ENCODE measurements around the gene DLG5. TPM values are rescaled to one million over a fixed set of nuclear protein-coding genes. Genes with fewer than 3 reads are reported as not detected.

Gene DLG5
- total RNA-seq (10 to 100 TPM; 10.9 to 14.3 (median 12.6) TPM), polyA plus RNA-seq (6.6 TPM)
- long read RNA-seq, donor 1, partial matches to known transcripts: 15 of 19 reads
- long read RNA-seq, donor 1, other reads (novel, unspliced or antisense): 2 of 19 reads
- long read RNA-seq, donor 2, partial matches to known transcripts: 5 of 7 reads
- long read RNA-seq, donor 2, other reads (novel, unspliced or antisense): 2 of 7 reads
- long read RNA-seq, donor 3, partial matches to known transcripts: 15 of 22 reads
- long read RNA-seq, donor 3, other reads (novel, unspliced or antisense): 4 of 22 reads
- long read RNA-seq, donor 4, full-length matches to known transcripts: 1 of 9 reads
- long read RNA-seq, donor 4, partial matches to known transcripts: 4 of 9 reads
- long read RNA-seq, donor 4, other reads (novel, unspliced or antisense): 4 of 9 reads

GRCh38 chr10:77926566-77927401 lies at the start of gene DLG5:
Gene DLG5 (minus strand): TSS chr10:77926755. CDS start chr10:77926520, 235 bp downstream.
- Histone ChIP-seq H3K9me3 (ENCODE audit: control insufficient read depth, low read length) (no peaks in the 10 kb centered on the region), H3K4me1 (ENCODE audit: control insufficient read depth, insufficient read depth, low read length) (peaks cover 4% of the 10 kb centered on the region), H3K27ac (ENCODE audit: low read length) (peak within 1 kb of the TSS; percentile 36), H3K4me3 (ENCODE audit: low read length) (peak within 1 kb of the TSS; percentile 92), H3K27me3 (ENCODE audit: control insufficient read depth, insufficient read depth) (no peaks in the 10 kb centered on the region)
- intact Hi-C loops (cut with DNase I): loop anchor here in 1 of 4 donors (5.0 kb wide), 1 partner anchor 74 kb away; no protein-coding TSS in a partner anchor
- DNase-seq (peak; percentile 73 to 91 (median 91)), ATAC-seq (peak; percentile 84 to 90)
- under 1% methylated on average over 92 of the region's 95 CpGs for whole genome bisulfite sequencing

- DNase-seq: no peak
These were observed 48.6 kb upstream of the DLG5 start for GRCh38 chr10:77975086-77975666.

GRCh38 chr10:77974396-77975074 lies 48.0 kb upstream of the DLG5 start:
- H3K9me3 ChIP-seq (ENCODE audit: control insufficient read depth, low read length): no peaks in the 10 kb centered on the region
- H3K27ac ChIP-seq (ENCODE audit: low read length): no peak overlapping the region
- ATAC-seq (no peak), DNase-seq (no peak)
- no peak overlapping the region for H3K4me3 ChIP-seq (ENCODE audit: low read length)
- intact Hi-C loops (cut with DNase I): loop anchor here in 3 of 4 donors (10.0 kb wide), 1 partner anchor 130 kb away; no protein-coding TSS in a partner anchor
- WGBS: 80% methylated on average over 8 of the region's 8 CpGs
- H3K4me1 ChIP-seq (ENCODE audit: control insufficient read depth, insufficient read depth, low read length): peaks cover 6% of the 10 kb centered on the region
- H3K27me3 ChIP-seq (ENCODE audit: control insufficient read depth, insufficient read depth): no peaks in the 10 kb centered on the region

More at GRCh38 chr10:77975086-77975666, 48.6 kb upstream of the DLG5 start:
- peaks cover 6% of the 10 kb centered on the region for H3K4me1 ChIP-seq (ENCODE audit: control insufficient read depth, insufficient read depth, low read length)
- no peaks in the 10 kb centered on the region for H3K9me3 ChIP-seq (ENCODE audit: control insufficient read depth, low read length)
- no peak overlapping the region for H3K27ac ChIP-seq (ENCODE audit: low read length)
- intact Hi-C loops (cut with DNase I): loop anchor here in 3 of 4 donors (10.0 kb wide), 1 partner anchor 130 kb away; no protein-coding TSS in a partner anchor
- no peaks in the 10 kb centered on the region for H3K27me3 ChIP-seq (ENCODE audit: control insufficient read depth, insufficient read depth)
- WGBS: 84% methylated on average over 9 of the region's 9 CpGs
- ATAC-seq: no peak
- no peak overlapping the region for H3K4me3 ChIP-seq (ENCODE audit: low read length)

GRCh38 chr10:77973276-77973675 lies 46.7 kb upstream of the DLG5 start:
- H3K4me3 ChIP-seq (ENCODE audit: low read length): no peak overlapping the region
- ATAC-seq (no peak), DNase-seq (no peak)
- peaks cover 6% of the 10 kb centered on the region for H3K4me1 ChIP-seq (ENCODE audit: control insufficient read depth, insufficient read depth, low read length)
- intact Hi-C loops (cut with DNase I): loop anchor here in 3 of 4 donors (10.0 kb wide), 1 partner anchor 128 kb away; no protein-coding TSS in a partner anchor
- H3K27ac ChIP-seq (ENCODE audit: low read length): no peak overlapping the region
- no peaks in the 10 kb centered on the region for H3K9me3 ChIP-seq (ENCODE audit: control insufficient read depth, low read length)
- WGBS: 93% methylated on average over 5 of the region's 5 CpGs
- no peaks in the 10 kb centered on the region for H3K27me3 ChIP-seq (ENCODE audit: control insufficient read depth, insufficient read depth)

- peaks cover 6% of the 10 kb centered on the region for H3K4me1 ChIP-seq (ENCODE audit: control insufficient read depth, insufficient read depth, low read length)
- intact Hi-C loops (cut with DNase I): loop anchor here in 3 of 4 donors (10.0 kb wide), 1 partner anchor 127 kb away; no protein-coding TSS in a partner anchor
These were observed 45.6 kb upstream of the DLG5 start for GRCh38 chr10:77972148-77972547.

GRCh38 chr10:77971804-77972144 lies 45.2 kb upstream of the DLG5 start:
- peak overlapping the region; percentile 70 for H3K27ac ChIP-seq (ENCODE audit: low read length)
- intact Hi-C loops (cut with DNase I): loop anchor here in 3 of 4 donors (10.0 kb wide), 1 partner anchor 127 kb away; no protein-coding TSS in a partner anchor
- no peaks in the 10 kb centered on the region for H3K9me3 ChIP-seq (ENCODE audit: control insufficient read depth, low read length)
- ATAC-seq (no peak), DNase-seq (no peak)
- peaks cover 6% of the 10 kb centered on the region for H3K4me1 ChIP-seq (ENCODE audit: control insufficient read depth, insufficient read depth, low read length)
- 94% methylated on average over 3 of the region's 3 CpGs for WGBS
- no peaks in the 10 kb centered on the region for H3K27me3 ChIP-seq (ENCODE audit: control insufficient read depth, insufficient read depth)
- H3K4me3 ChIP-seq (ENCODE audit: low read length): no peak overlapping the region

More at GRCh38 chr10:77972148-77972547, 45.6 kb upstream of the DLG5 start:
- Histone ChIP-seq H3K27ac (ENCODE audit: low read length) (no peak overlapping the region), H3K9me3 (ENCODE audit: control insufficient read depth, low read length) (no peaks in the 10 kb centered on the region), H3K4me3 (ENCODE audit: low read length) (no peak overlapping the region), H3K27me3 (ENCODE audit: control insufficient read depth, insufficient read depth) (no peaks in the 10 kb centered on the region)
- DNase-seq (no peak), ATAC-seq (no peak)
- 83% methylated on average over 5 of the region's 5 CpGs for WGBS

- peak; percentile 64 to 77 (median 74) for DNase-seq
- Histone ChIP-seq H3K27ac (ENCODE audit: low read length) (peak overlapping the region; percentile 70), H3K9me3 (ENCODE audit: control insufficient read depth, low read length) (no peaks in the 10 kb centered on the region), H3K4me3 (ENCODE audit: low read length) (peak overlapping the region; percentile 19), H3K27me3 (ENCODE audit: control insufficient read depth, insufficient read depth) (no peaks in the 10 kb centered on the region), H3K4me1 (ENCODE audit: control insufficient read depth, insufficient read depth, low read length) (peaks cover 6% of the 10 kb centered on the region)
- 31% methylated on average over 7 of the region's 7 CpGs for WGBS
- intact Hi-C loops (cut with DNase I): loop anchor here in 3 of 4 donors (10.0 kb wide), 1 partner anchor 126 kb away; no protein-coding TSS in a partner anchor
- peak; percentile 90 for ATAC-seq
These were observed 44.6 kb upstream of the DLG5 start for GRCh38 chr10:77970869-77971803.

GRCh38 chr10:77969114-77969513 lies 42.6 kb upstream of the DLG5 start:
- no peak overlapping the region for H3K4me3 ChIP-seq (ENCODE audit: low read length)
- intact Hi-C loops (cut with DNase I): no loop called here
- 52% methylated on average over 4 of the region's 4 CpGs for WGBS
- ATAC-seq: peak in 1 of 2 donors; percentile 19
- H3K27me3 ChIP-seq (ENCODE audit: control insufficient read depth, insufficient read depth): no peaks in the 10 kb centered on the region
- no peaks in the 10 kb centered on the region for H3K9me3 ChIP-seq (ENCODE audit: control insufficient read depth, low read length)
- no peak overlapping the region for H3K27ac ChIP-seq (ENCODE audit: low read length)
- H3K4me1 ChIP-seq (ENCODE audit: control insufficient read depth, insufficient read depth, low read length): peaks cover 6% of the 10 kb centered on the region
- DNase-seq: peak in 1 of 3 donors; percentile 49

- Histone ChIP-seq H3K27ac (ENCODE audit: low read length) (no peak overlapping the region), H3K27me3 (ENCODE audit: control insufficient read depth, insufficient read depth) (no peaks in the 10 kb centered on the region), H3K4me3 (ENCODE audit: low read length) (no peak overlapping the region), H3K4me1 (ENCODE audit: control insufficient read depth, insufficient read depth, low read length) (peaks cover 6% of the 10 kb centered on the region), H3K9me3 (ENCODE audit: control insufficient read depth, low read length) (no peaks in the 10 kb centered on the region)
- 50% methylated on average over 8 of the region's 8 CpGs for WGBS
- intact Hi-C loops (cut with DNase I): no loop called here
- ATAC-seq (no peak), DNase-seq (no peak)
These were observed 41.1 kb upstream of the DLG5 start for GRCh38 chr10:77967611-77968022.

Measured in right cardiac atrium (tissue), 5 donors.